ENCODE data around the gene MAN1C1. TPM values are rescaled to one million over a fixed set of nuclear protein-coding genes. Genes with fewer than 3 reads are reported as not detected.

The MAN1C1 gene
- total and polyA plus RNA-seq, 5 donors from 2014 or later: 3.1 to 15.1 (median 3.5) TPM

DNA sequence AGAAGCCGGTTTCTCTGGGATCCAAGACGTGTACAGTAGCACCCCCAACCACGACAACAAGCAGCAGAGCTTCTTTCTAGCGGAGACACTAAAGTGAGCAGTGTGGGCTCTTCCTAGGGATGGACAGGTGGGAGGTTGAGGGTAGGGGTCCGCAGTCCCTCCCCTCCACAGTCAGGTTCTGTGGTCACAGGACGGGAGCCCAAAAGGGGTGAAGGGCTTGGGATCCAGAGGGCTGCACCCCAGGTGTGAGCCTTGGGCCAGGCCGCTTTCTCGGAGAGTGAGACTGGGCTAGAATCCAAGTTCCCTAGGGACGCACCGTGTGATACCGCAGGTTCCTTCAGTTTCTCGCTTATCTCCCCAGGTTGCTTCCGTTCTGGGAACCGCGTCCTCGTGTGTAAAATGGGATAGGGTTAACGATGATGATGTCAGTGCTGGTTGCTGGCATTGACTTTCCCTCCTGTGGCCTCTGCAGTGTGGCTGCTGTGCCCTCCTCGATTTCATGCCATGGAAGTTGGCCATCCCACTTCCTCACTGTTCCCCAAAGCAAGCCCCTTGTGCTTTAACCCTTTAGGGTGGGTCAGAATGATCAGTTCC is 166.1 kb downstream of the MAN1C1 start:
- no peak overlapping the region for H3K4me3 Mint-ChIP-seq

DNA sequence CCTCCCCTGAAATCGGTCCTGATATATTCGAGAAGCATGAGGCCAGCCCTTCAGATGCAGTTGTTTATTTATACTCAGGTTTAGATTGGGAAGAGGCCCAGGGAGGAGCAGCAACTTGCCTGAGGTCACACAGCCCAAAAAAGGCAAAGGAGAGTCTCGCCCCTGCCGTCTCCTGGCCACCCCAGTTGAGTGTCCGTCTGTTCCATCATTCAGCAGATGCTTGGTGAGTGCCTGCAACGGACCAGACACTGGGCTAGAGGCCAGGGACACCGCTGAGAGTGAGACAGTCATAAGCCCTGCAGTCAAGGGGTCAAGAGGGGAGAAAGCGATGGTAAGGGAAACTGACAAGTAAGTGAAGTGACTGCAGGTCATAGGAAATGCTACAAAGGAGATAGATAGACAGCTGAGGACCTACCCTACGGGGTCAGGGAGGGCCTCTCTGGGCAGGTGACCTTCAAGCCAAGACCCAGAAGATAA is 168.0 kb downstream of the MAN1C1 start:
- Mint-ChIP-seq H3K4me3 (no peak overlapping the region), H3K27me3 (peaks cover 11% of the 10 kb centered on the region), H3K4me1 (peaks cover 0 to 4% (median 2%) of the 10 kb centered on the region in 4 donors), H3K36me3 (peaks cover 15% of the 10 kb centered on the region), H3K27ac (no peak overlapping the region), H3K9me3 (no peaks in the 10 kb centered on the region)
- peaks cover 4% of the 10 kb centered on the region for H3K36me3 ChIP-seq (ENCODE audit: control insufficient read depth, insufficient read depth, low read length)
- DNase-seq (no peak), ATAC-seq (ENCODE audit: low read depth in 2 of 2) (no peak)
- H3K4me1 ChIP-seq (ENCODE audit: control insufficient read depth, insufficient read depth, low read length, poor library complexity, severe bottlenecking): no peaks in the 10 kb centered on the region
- no peaks in the 10 kb centered on the region for H3K9me3 ChIP-seq (ENCODE audit: control insufficient read depth in 2 of 2, low read length in 2 of 2)
- no peak overlapping the region for H3K4me3 ChIP-seq (ENCODE audit: low read depth, low read length)
- no peak overlapping the region for H3K27ac ChIP-seq (ENCODE audit: insufficient read depth, low read length, poor library complexity, severe bottlenecking)
- H3K27me3 ChIP-seq (ENCODE audit: control insufficient read depth, insufficient read depth, low read length): no peaks in the 10 kb centered on the region

More for the DNA sequence above, 166.1 kb downstream of the MAN1C1 start:
- no peak for ATAC-seq (ENCODE audit: low read depth in 2 of 2)
- H3K27me3 ChIP-seq (ENCODE audit: control insufficient read depth, insufficient read depth, low read length): no peaks in the 10 kb centered on the region
- no peak overlapping the region for H3K4me3 ChIP-seq (ENCODE audit: low read depth, low read length)
- Mint-ChIP-seq H3K27me3 (peaks cover 11% of the 10 kb centered on the region), H3K9me3 (no peaks in the 10 kb centered on the region), H3K4me1 (peaks cover 0 to 7% (median 2%) of the 10 kb centered on the region in 4 donors), H3K27ac (peak overlapping the region in 2 of 3 donors; percentile 78 to 79), H3K36me3 (peaks cover 14% of the 10 kb centered on the region)
- no peak overlapping the region for H3K27ac ChIP-seq (ENCODE audit: insufficient read depth, low read length, poor library complexity, severe bottlenecking)
- no peaks in the 10 kb centered on the region for H3K9me3 ChIP-seq (ENCODE audit: control insufficient read depth in 2 of 2, low read length in 2 of 2)
- DNase-seq: no peak
- no peaks in the 10 kb centered on the region for H3K4me1 ChIP-seq (ENCODE audit: control insufficient read depth, insufficient read depth, low read length, poor library complexity, severe bottlenecking)
- H3K36me3 ChIP-seq (ENCODE audit: control insufficient read depth, insufficient read depth, low read length): peaks cover 4% of the 10 kb centered on the region

- peaks cover 11% of the 10 kb centered on the region for H3K27me3 Mint-ChIP-seq
- Histone ChIP-seq H3K4me1 (ENCODE audit: control insufficient read depth, insufficient read depth, low read length, poor library complexity, severe bottlenecking) (no peaks in the 10 kb centered on the region), H3K27me3 (ENCODE audit: control insufficient read depth, insufficient read depth, low read length) (no peaks in the 10 kb centered on the region), H3K9me3 (ENCODE audit: control insufficient read depth in 2 of 2, low read length in 2 of 2) (no peaks in the 10 kb centered on the region), H3K36me3 (ENCODE audit: control insufficient read depth, insufficient read depth, low read length) (peaks cover 4% of the 10 kb centered on the region), H3K4me3 (ENCODE audit: low read depth, low read length) (no peak overlapping the region), H3K27ac (ENCODE audit: insufficient read depth, low read length, poor library complexity, severe bottlenecking) (no peak overlapping the region)
- DNase-seq (no peak), ATAC-seq (ENCODE audit: low read depth in 2 of 2) (no peak)
- H3K36me3 Mint-ChIP-seq: peaks cover 15% of the 10 kb centered on the region
- H3K9me3 Mint-ChIP-seq: no peaks in the 10 kb centered on the region
- H3K27ac Mint-ChIP-seq: peak overlapping the region in 1 of 3 donors; percentile 53
- H3K4me1 Mint-ChIP-seq: peaks cover 0 to 4% (median 2%) of the 10 kb centered on the region in 4 donors
- no peak overlapping the region for H3K4me3 Mint-ChIP-seq
Measured at GRCh38 chr1:25785333-25786067, 168.9 kb downstream of the MAN1C1 start.

GRCh38 chr1:25786887-25787759 is 170.5 kb downstream of the MAN1C1 start:
- DNase-seq (no peak), ATAC-seq (ENCODE audit: low read depth in 2 of 2) (no peak)
- H3K4me3 ChIP-seq (ENCODE audit: low read depth, low read length): no peak overlapping the region
- peaks cover 11% of the 10 kb centered on the region for H3K27me3 Mint-ChIP-seq
- peaks cover 0 to 4% (median 2%) of the 10 kb centered on the region in 4 donors for H3K4me1 Mint-ChIP-seq
- H3K36me3 Mint-ChIP-seq: peaks cover 15% of the 10 kb centered on the region
- H3K9me3 Mint-ChIP-seq: no peaks in the 10 kb centered on the region
- no peak overlapping the region for H3K4me3 Mint-ChIP-seq
- peaks cover 4% of the 10 kb centered on the region for H3K36me3 ChIP-seq (ENCODE audit: control insufficient read depth, insufficient read depth, low read length)
- H3K27ac ChIP-seq (ENCODE audit: insufficient read depth, low read length, poor library complexity, severe bottlenecking): no peak overlapping the region
- peak overlapping the region in 2 of 3 donors; percentile 55 to 60 for H3K27ac Mint-ChIP-seq
- no peaks in the 10 kb centered on the region for H3K4me1 ChIP-seq (ENCODE audit: control insufficient read depth, insufficient read depth, low read length, poor library complexity, severe bottlenecking)
- no peaks in the 10 kb centered on the region for H3K27me3 ChIP-seq (ENCODE audit: control insufficient read depth, insufficient read depth, low read length)
- H3K9me3 ChIP-seq (ENCODE audit: control insufficient read depth in 2 of 2, low read length in 2 of 2): no peaks in the 10 kb centered on the region

DNA sequence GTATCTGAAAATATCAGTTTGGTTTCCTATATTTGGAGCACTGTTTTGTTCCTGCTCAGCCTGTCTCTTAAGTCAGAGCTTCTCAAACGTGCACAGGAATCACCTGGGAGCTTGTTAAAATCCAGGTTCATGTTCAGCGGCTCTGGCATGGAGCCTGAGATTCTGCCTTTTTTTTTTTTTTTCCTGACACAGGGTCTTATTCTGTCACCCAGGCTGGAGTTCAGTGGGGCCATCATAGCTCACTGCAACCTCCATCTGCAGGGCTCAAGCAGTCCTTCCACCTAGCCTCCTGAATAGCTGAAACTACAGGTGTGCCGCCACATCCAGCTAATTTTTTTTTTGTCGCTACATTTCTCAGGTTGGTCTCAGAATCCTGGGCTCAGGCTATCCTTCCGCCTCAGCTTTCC is 171.2 kb downstream of the MAN1C1 start:
- Histone ChIP-seq H3K27me3 (ENCODE audit: control insufficient read depth, insufficient read depth, low read length) (no peaks in the 10 kb centered on the region), H3K36me3 (ENCODE audit: control insufficient read depth, insufficient read depth, low read length) (peaks cover 4% of the 10 kb centered on the region), H3K4me1 (ENCODE audit: control insufficient read depth, insufficient read depth, low read length, poor library complexity, severe bottlenecking) (no peaks in the 10 kb centered on the region), H3K4me3 (ENCODE audit: low read depth, low read length) (no peak overlapping the region), H3K9me3 (ENCODE audit: control insufficient read depth in 2 of 2, low read length in 2 of 2) (no peaks in the 10 kb centered on the region), H3K27ac (ENCODE audit: insufficient read depth, low read length, poor library complexity, severe bottlenecking) (no peak overlapping the region)
- Mint-ChIP-seq H3K4me3 (no peak overlapping the region), H3K36me3 (peaks cover 15% of the 10 kb centered on the region), H3K4me1 (peaks cover 0 to 4% (median 2%) of the 10 kb centered on the region in 4 donors), H3K9me3 (no peaks in the 10 kb centered on the region), H3K27ac (peak overlapping the region in 1 of 3 donors; percentile 46), H3K27me3 (peaks cover 11% of the 10 kb centered on the region)
- DNase-seq: no peak
- ATAC-seq (ENCODE audit: low read depth in 2 of 2): no peak

DNA sequence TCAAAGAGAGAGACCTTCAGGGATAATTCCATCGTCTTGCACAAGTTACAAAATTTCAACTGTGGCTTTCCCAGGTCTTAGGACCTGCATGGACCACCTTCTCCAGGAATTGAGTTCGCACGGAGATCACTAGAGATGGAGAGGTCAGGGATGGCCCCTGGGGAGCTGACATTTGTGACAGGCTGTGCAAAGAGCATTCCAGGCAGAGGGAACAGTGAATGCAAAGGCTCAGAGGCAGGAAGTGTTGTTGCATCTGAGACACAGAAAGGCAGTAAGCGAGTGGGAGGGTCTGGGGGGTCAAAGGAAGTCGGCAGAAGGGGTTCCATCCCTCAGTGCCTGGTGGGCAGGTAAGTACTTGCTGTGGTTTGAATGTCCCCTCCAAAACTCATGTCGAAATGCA is 173.9 kb downstream of the MAN1C1 start:
- Mint-ChIP-seq H3K4me3 (no peak overlapping the region), H3K27me3 (peaks cover 6% of the 10 kb centered on the region), H3K9me3 (no peaks in the 10 kb centered on the region), H3K27ac (peak overlapping the region in 2 of 3 donors; percentile 51 to 68), H3K4me1 (peaks cover 4 to 11% (median 5%) of the 10 kb centered on the region in 4 donors), H3K36me3 (peaks cover 4% of the 10 kb centered on the region)
- Histone ChIP-seq H3K27me3 (ENCODE audit: control insufficient read depth, insufficient read depth, low read length) (no peaks in the 10 kb centered on the region), H3K9me3 (ENCODE audit: control insufficient read depth in 2 of 2, low read length in 2 of 2) (no peaks in the 10 kb centered on the region), H3K36me3 (ENCODE audit: control insufficient read depth, insufficient read depth, low read length) (peaks cover 4% of the 10 kb centered on the region), H3K4me3 (ENCODE audit: low read depth, low read length) (no peak overlapping the region), H3K27ac (ENCODE audit: insufficient read depth, low read length, poor library complexity, severe bottlenecking) (no peak overlapping the region), H3K4me1 (ENCODE audit: control insufficient read depth, insufficient read depth, low read length, poor library complexity, severe bottlenecking) (no peaks in the 10 kb centered on the region)
- no peak for ATAC-seq (ENCODE audit: low read depth in 2 of 2)
- no peak for DNase-seq

- Histone ChIP-seq H3K4me3 (ENCODE audit: low read depth, low read length) (no peak overlapping the region), H3K27ac (ENCODE audit: insufficient read depth, low read length, poor library complexity, severe bottlenecking) (no peak overlapping the region), H3K36me3 (ENCODE audit: control insufficient read depth, insufficient read depth, low read length) (peaks cover 4% of the 10 kb centered on the region), H3K9me3 (ENCODE audit: control insufficient read depth in 2 of 2, low read length in 2 of 2) (no peaks in the 10 kb centered on the region), H3K27me3 (ENCODE audit: control insufficient read depth, insufficient read depth, low read length) (no peaks in the 10 kb centered on the region), H3K4me1 (ENCODE audit: control insufficient read depth, insufficient read depth, low read length, poor library complexity, severe bottlenecking) (peaks cover 12% of the 10 kb centered on the region)
- no peak for ATAC-seq (ENCODE audit: low read depth in 2 of 2)
- peaks cover 4% of the 10 kb centered on the region for H3K36me3 Mint-ChIP-seq
- peaks cover 13 to 27% (median 16%) of the 10 kb centered on the region in 4 donors for H3K4me1 Mint-ChIP-seq
- DNase-seq: no peak
- H3K9me3 Mint-ChIP-seq: no peaks in the 10 kb centered on the region
- H3K4me3 Mint-ChIP-seq: peak overlapping the region in 1 of 4 donors; percentile 18
- H3K27me3 Mint-ChIP-seq: no peaks in the 10 kb centered on the region
- peak overlapping the region in 2 of 3 donors; percentile 61 to 65 for H3K27ac Mint-ChIP-seq
Measured at GRCh38 chr1:25792115-25792514, 175.5 kb downstream of the MAN1C1 start.

Data from CD4-positive, CD25-positive, alpha-beta regulatory T cell (primary cell).